Muscle layer of colon (tissue), 2 donors: ENCODE data around the gene SHROOM1.

Experiments
- H3K27ac ChIP-seq: one replicate; pipeline ENCODE4 v1.7.0; 2013; ENCODE audit warnings: low read depth, mild to moderate bottlenecking, low read length, moderate library complexity
- H3K27me3 ChIP-seq, 2 donors: one replicate each; pipeline ENCODE4 v1.7.0; 2013; ENCODE audit warnings: low read length in 2 of 2, mild to moderate bottlenecking in 2 of 2; ENCODE audit not compliant: insufficient read depth in 2 of 2, control insufficient read depth in 1 of 2
- H3K36me3 ChIP-seq: one replicate; pipeline ENCODE4 v1.7.0; 2013; ENCODE audit warnings: mild to moderate bottlenecking, low read length; ENCODE audit not compliant: insufficient read depth
- H3K4me1 ChIP-seq: one replicate; pipeline ENCODE4 v1.7.0; 2013; ENCODE audit warnings: mild to moderate bottlenecking, low read length; ENCODE audit not compliant: insufficient read depth
- H3K4me3 ChIP-seq, 2 donors: one replicate each; pipeline ENCODE4 v1.7.0; 2013; ENCODE audit warnings: low read length in 2 of 2, low read depth in 1 of 2, mild to moderate bottlenecking in 1 of 2, moderate library complexity in 1 of 2
- H3K9ac ChIP-seq: one replicate; pipeline ENCODE4 v1.7.0; 2013; ENCODE audit warnings: low read length
- H3K9me3 ChIP-seq: one replicate; pipeline ENCODE4 v1.7.0; 2013; ENCODE audit warnings: mild to moderate bottlenecking, low read length
- donor health status: abdominal sarcoma.
- donor health status: Adenocarcinoma of cecum.

Gene SHROOM1

GRCh38 chr5:132774406-132774805 lies 56.0 kb downstream of the SHROOM1 start:
- Histone ChIP-seq H3K27me3 (no peaks in the 10 kb centered on the region), H3K4me1 (peaks cover 37% of the 10 kb centered on the region), H3K4me3 (no peak overlapping the region), H3K27ac (peak overlapping the region; percentile 42), H3K9me3 (no peaks in the 10 kb centered on the region), H3K9ac (no peak overlapping the region), H3K36me3 (no peaks in the 10 kb centered on the region)

GRCh38 chr5:132773601-132774355 lies 56.7 kb downstream of the SHROOM1 start:
- H3K9ac ChIP-seq: no peak overlapping the region
- H3K4me3 ChIP-seq: no peak overlapping the region
- H3K4me1 ChIP-seq: peaks cover 37% of the 10 kb centered on the region
- H3K27ac ChIP-seq: no peak overlapping the region
- no peaks in the 10 kb centered on the region for H3K36me3 ChIP-seq
- H3K9me3 ChIP-seq: no peaks in the 10 kb centered on the region
- no peaks in the 10 kb centered on the region for H3K27me3 ChIP-seq

- Histone ChIP-seq H3K4me1 (peaks cover 38% of the 10 kb centered on the region), H3K9me3 (no peaks in the 10 kb centered on the region), H3K36me3 (no peaks in the 10 kb centered on the region), H3K9ac (no peak overlapping the region), H3K27me3 (no peaks in the 10 kb centered on the region), H3K4me3 (no peak overlapping the region), H3K27ac (no peak overlapping the region)
Observed at GRCh38 chr5:132773114-132773513, 57.3 kb downstream of the SHROOM1 start.

- no peaks in the 10 kb centered on the region for H3K36me3 ChIP-seq
- no peak overlapping the region for H3K9ac ChIP-seq
- no peak overlapping the region for H3K4me3 ChIP-seq
- peaks cover 39% of the 10 kb centered on the region for H3K4me1 ChIP-seq
- no peak overlapping the region for H3K27ac ChIP-seq
- H3K27me3 ChIP-seq: no peaks in the 10 kb centered on the region
- H3K9me3 ChIP-seq: no peaks in the 10 kb centered on the region
Observed at GRCh38 chr5:132772291-132773070, 58.0 kb downstream of the SHROOM1 start.
